Naive thymus-derived CD8-positive, alpha-beta T cell (primary cell): ENCODE data around the gene ASPDH. TPM values are rescaled to one million over a fixed set of nuclear protein-coding genes. Genes with fewer than 3 reads are reported as not detected.
A peak's percentile ranks its signal among the peaks of the same experiment; 100 is the strongest.

ENCODE experiments used
- ATAC-seq, 2 donors: fragments of 150-1000 bp; cut with Tn5 transposase in 1 of 2; sonication (Bioruptor Pico), chemical (Tn5 transposase) in 1 of 2; 1 replicate in 1 of 2; 2 replicates in 1 of 2; pipeline ENCODE4 v1.10.0; 2021; ENCODE audit warnings: mild to moderate bottlenecking in 2 of 2, moderate library complexity in 2 of 2
- POLR2A ChIA-PET: fragments of 350-600 bp; sonication (Branson Sonifier 250); formaldehyde crosslinking; loops from one replicate; lab custom pipeline; 2021; ENCODE audit warnings: antibody characterized with exemption; lab: Charles Lee
- DNase-seq, 10 donors: peaks; one replicate each; pipeline versions ENCODE4 v3.0.0 to v3.0.0-alpha.2; 2020 to 2022
- H3K27ac Mint-ChIP-seq, 10 donors: one replicate each; pipeline ENCODE4 v1.8.0; 2020 to 2022; ENCODE audit warnings: mild to moderate bottlenecking in 10 of 10, mixed read lengths in 10 of 10, moderate library complexity in 4 of 10, inconsistent platforms in 1 of 10
- H3K27me3 Mint-ChIP-seq, 5 donors: one replicate each; pipeline ENCODE4 v1.8.0; 2021 to 2022; ENCODE audit warnings: mixed read lengths in 5 of 5
- H3K36me3 Mint-ChIP-seq, 3 donors: one replicate each; pipeline ENCODE4 v1.8.0; 2020 to 2022; ENCODE audit warnings: mixed read lengths in 3 of 3, mild to moderate bottlenecking in 2 of 3, inconsistent platforms in 1 of 3
- H3K4me1 Mint-ChIP-seq, 4 donors: one replicate each; pipeline ENCODE4 v1.8.0; 2021 to 2022; ENCODE audit warnings: mixed read lengths in 4 of 4
- H3K4me3 Mint-ChIP-seq, 10 donors: one replicate each; pipeline ENCODE4 v1.8.0; 2020 to 2022; ENCODE audit warnings: mild to moderate bottlenecking in 10 of 10, mixed read lengths in 10 of 10, moderate library complexity in 6 of 10, inconsistent platforms in 1 of 10
- H3K9me3 Mint-ChIP-seq, 9 donors: one replicate each; pipeline ENCODE4 v1.8.0; 2020 to 2022; ENCODE audit warnings: mixed read lengths in 9 of 9, mild to moderate bottlenecking in 3 of 9, inconsistent platforms in 1 of 9, moderate library complexity in 1 of 9
- polyA plus RNA-seq, 3 donors: library from polyadenylated mRNA; unstranded; fragments of 300-500 nt; fragmentation: Illumina TruSeq; gene quantifications; one replicate each; pipeline ENCODE4 v1.2.3, GENCODE V29; 2021
- total RNA-seq, 8 experiments: library from RNA in 2 of 8; stranded (reverse) in 2 of 8; gene quantifications; one replicate each; pipeline ENCODE4 v1.2.3 and lab custom pipeline; 2021 to 2026

The ASPDH gene
- total and polyA plus RNA-seq, 5 experiments from 2014 or later: 1.4 TPM; not detected in 4

- H3K36me3 Mint-ChIP-seq: no peaks in the 10 kb centered on the region
- no peaks in the 10 kb centered on the region for H3K9me3 Mint-ChIP-seq
- POLR2A ChIA-PET: no interaction called here
- H3K27ac Mint-ChIP-seq: no peak overlapping the region
- peak in 1 of 10 donors; percentile 44 for DNase-seq
- H3K4me1 Mint-ChIP-seq: peaks cover 0 to 4% (median 0%) of the 10 kb centered on the region in 4 donors
- ATAC-seq: no peak
- peaks cover 0 to 27% (median 13%) of the 10 kb centered on the region in 5 donors for H3K27me3 Mint-ChIP-seq
- H3K4me3 Mint-ChIP-seq: no peak overlapping the region
Measured at GRCh38 chr19:50518091-50519005, 4.6 kb upstream of the ASPDH start.

DNA sequence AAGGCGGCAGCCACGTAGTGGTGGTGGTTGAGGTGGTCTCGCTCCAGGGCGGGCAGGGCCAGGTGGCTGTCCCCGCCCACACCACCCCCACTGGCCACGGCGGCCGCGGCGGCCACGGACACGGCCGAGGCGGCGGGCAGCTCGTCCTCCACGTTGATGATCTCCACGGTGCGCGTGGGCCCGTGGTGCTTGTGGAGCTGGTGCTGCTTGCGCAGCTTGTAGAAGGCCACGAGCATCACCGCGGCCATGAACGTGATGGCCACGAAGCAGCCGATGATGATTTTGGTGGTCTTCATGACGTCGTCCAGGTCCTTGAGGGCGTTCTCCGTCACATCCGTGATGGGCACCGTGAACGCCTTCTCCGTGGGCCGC lies 4.0 kb upstream of the ASPDH start:
- Mint-ChIP-seq H3K36me3 (no peaks in the 10 kb centered on the region), H3K9me3 (no peaks in the 10 kb centered on the region), H3K27ac (no peak overlapping the region), H3K4me3 (no peak overlapping the region), H3K27me3 (peaks cover 0 to 24% (median 10%) of the 10 kb centered on the region in 5 donors), H3K4me1 (peaks cover 0 to 7% (median 0%) of the 10 kb centered on the region in 4 donors)
- peak in 1 of 10 donors; percentile 37 for DNase-seq
- no peak for ATAC-seq
- POLR2A ChIA-PET: no interaction called here

- POLR2A ChIA-PET: no interaction called here
- Mint-ChIP-seq H3K4me1 (peaks cover 0 to 7% (median 0%) of the 10 kb centered on the region in 4 donors), H3K27ac (no peak overlapping the region), H3K9me3 (no peaks in the 10 kb centered on the region), H3K27me3 (peaks cover 0 to 23% (median 9%) of the 10 kb centered on the region in 5 donors), H3K36me3 (no peaks in the 10 kb centered on the region), H3K4me3 (no peak overlapping the region)
- ATAC-seq (no peak), DNase-seq (peak in 1 of 10 donors; percentile 58)
Measured at GRCh38 chr19:50516964-50517703, 3.4 kb upstream of the ASPDH start.

- Mint-ChIP-seq H3K36me3 (no peaks in the 10 kb centered on the region), H3K27ac (peak overlapping the region in 1 of 10 donors; percentile 64), H3K27me3 (peaks cover 0 to 23% (median 9%) of the 10 kb centered on the region in 5 donors), H3K4me1 (peaks cover 4 to 10% (median 5%) of the 10 kb centered on the region in 4 donors), H3K9me3 (no peaks in the 10 kb centered on the region), H3K4me3 (no peak overlapping the region)
- POLR2A ChIA-PET: no interaction called here
- peak in 1 of 10 donors; percentile 21 for DNase-seq
- no peak for ATAC-seq
Measured at GRCh38 chr19:50516456-50516855, 2.7 kb upstream of the ASPDH start.

DNA sequence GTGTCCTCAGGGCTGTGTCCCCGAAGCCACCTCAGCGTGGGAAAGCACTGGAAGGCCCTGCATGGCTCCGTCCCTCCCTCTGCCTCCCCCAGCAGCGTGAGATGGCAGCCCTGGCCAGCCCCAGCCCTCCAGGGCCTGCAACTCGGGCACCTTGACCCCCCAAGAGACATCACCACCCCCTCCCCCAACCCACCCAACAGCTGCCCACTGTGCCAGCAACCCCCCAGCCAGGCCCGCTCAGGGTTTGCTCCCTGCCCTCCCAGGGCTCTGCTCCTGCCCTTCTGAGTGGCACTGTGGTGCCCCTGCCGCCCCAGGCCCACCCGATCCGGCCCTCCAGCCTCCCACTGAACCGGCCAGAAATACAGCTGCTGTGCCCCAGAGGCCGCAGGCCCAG lies 1.5 kb upstream of the ASPDH start:
- H3K36me3 Mint-ChIP-seq: no peaks in the 10 kb centered on the region
- H3K4me1 Mint-ChIP-seq: peaks cover 12 to 19% (median 15%) of the 10 kb centered on the region in 4 donors
- no peaks in the 10 kb centered on the region for H3K9me3 Mint-ChIP-seq
- POLR2A ChIA-PET: no interaction called here
- DNase-seq (peak in 1 of 10 donors; percentile 58), ATAC-seq (no peak)
- H3K27ac Mint-ChIP-seq: no peak overlapping the region
- no peak overlapping the region for H3K4me3 Mint-ChIP-seq
- H3K27me3 Mint-ChIP-seq: peaks cover 0 to 24% (median 9%) of the 10 kb centered on the region in 5 donors

GRCh38 chr19:50514346-50515167 lies 844 bp upstream of the ASPDH start:
- Mint-ChIP-seq H3K27me3 (peaks cover 0 to 23% (median 9%) of the 10 kb centered on the region in 5 donors), H3K36me3 (no peaks in the 10 kb centered on the region), H3K9me3 (no peaks in the 10 kb centered on the region), H3K4me3 (peak overlapping the region in 4 of 10 donors; percentile 19 to 79 (median 55)), H3K4me1 (peaks cover 12 to 19% (median 15%) of the 10 kb centered on the region in 4 donors), H3K27ac (peak overlapping the region in 7 of 10 donors; percentile 43 to 87 (median 68))
- DNase-seq: peak in 2 of 10 donors; percentile 26 to 61
- POLR2A ChIA-PET: no interaction called here
- no peak for ATAC-seq

DNA sequence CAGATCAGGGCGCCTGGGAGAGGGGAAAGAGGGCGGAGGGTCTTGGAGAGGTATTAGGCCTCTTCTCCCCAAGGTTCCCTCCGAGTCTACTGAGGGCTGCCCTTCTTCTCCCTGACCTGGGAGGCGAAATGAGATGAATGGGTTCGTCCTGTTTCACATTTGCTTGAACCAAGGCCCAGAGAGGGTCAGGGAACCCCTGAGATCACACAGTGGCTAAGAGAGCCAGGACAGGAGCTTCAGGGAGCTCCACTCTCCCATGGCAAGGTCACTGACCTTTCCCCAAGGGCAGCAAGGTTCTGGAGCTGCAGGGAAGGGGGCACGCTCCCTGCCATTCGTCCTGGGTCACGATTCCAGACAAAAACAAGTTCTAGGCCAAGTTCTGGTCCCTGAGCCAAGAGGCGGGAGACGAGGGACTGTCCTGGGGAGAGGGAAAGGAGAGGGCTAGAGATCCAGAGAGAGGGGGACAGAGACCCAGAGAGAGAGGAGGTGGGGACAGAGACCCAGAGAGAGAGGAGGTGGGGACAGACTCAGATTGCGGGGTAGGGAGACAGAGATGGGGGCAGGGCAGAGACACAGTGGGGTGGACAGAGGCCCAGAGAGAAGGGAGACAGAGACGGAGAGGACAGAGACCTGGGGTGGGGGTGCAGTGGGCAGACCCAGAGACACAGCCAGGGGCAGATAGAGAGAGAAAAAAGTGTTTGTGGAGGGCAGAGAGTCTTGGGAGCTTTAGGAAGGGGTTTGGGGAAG lies 541 bp downstream of the ASPDH start:
- POLR2A ChIA-PET: interaction anchor here (0.6 to 1.4 kb wide), 2 partner anchors 36 to 155 kb away, joined by 3 read pairs; no protein-coding TSS in a partner anchor
- Mint-ChIP-seq H3K9me3 (no peaks in the 10 kb centered on the region), H3K4me1 (peaks cover 19 to 20% (median 19%) of the 10 kb centered on the region in 4 donors), H3K36me3 (peaks cover 0 to 2% (median 0%) of the 10 kb centered on the region in 3 donors), H3K27me3 (peaks cover 0 to 18% (median 9%) of the 10 kb centered on the region in 5 donors), H3K27ac (peak overlapping the region in 6 of 10 donors; percentile 20 to 84 (median 70)), H3K4me3 (peak overlapping the region in 6 of 10 donors; percentile 18 to 60 (median 48))
- DNase-seq (peak in 1 of 10 donors; percentile 58), ATAC-seq (no peak)

DNA sequence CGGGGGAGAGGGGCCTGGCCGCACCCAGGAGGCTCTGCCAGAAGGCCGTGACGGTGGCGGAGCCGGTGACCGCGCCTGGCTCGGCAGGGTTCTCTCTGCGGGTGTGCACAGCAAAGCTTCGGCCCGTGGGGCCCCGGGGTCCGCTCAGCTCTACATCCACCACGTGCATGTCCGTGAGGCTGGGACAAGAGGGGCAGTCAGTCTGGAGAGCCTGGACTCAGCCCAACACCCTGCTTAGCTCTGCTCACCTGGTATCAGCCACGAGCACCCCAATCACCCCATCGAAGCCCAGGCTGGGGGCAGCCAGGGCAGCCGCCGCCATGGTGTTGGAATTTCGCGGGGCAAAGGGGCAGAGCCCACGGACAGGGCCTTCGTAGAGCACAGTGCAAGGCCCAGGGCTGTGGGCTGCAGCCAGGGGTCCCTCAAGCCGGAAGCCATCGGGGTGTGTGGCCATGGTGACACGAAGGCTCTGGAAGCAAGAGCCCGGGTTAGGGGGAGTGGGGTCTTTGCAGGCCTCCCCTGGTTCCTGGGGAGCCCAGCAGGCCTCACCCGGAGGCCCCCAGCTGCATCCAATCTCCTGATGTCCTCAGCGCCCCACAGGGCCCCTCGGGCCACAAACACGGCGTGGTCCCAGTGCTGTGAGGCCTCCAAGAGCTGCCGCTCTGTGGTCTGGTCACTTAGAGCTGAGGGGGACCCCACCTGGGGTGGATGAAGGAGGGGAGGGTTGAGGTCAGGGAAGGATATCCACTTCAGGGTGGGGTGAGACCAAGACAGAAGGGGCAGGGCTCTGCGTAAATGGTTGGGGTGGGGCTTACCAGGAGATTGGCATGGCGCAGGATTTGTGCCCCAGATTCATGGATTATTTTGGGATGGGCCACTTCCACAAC lies 1.4 kb downstream of the ASPDH start:
- DNase-seq (peak in 1 of 10 donors; percentile 64), ATAC-seq (no peak)
- no peaks in the 10 kb centered on the region for H3K9me3 Mint-ChIP-seq
- peaks cover 0 to 2% (median 0%) of the 10 kb centered on the region in 3 donors for H3K36me3 Mint-ChIP-seq
- H3K27ac Mint-ChIP-seq: peak overlapping the region in 6 of 10 donors; percentile 20 to 99 (median 90)
- H3K4me1 Mint-ChIP-seq: peaks cover 19 to 22% (median 19%) of the 10 kb centered on the region in 4 donors
- POLR2A ChIA-PET: interaction anchor here (0.5 to 2.5 kb wide), 7 partner anchors 35 to 1548 kb away, joined by 3 to 16 read pairs (median 3); no protein-coding TSS in a partner anchor
- peaks cover 0 to 18% (median 9%) of the 10 kb centered on the region in 5 donors for H3K27me3 Mint-ChIP-seq
- peak overlapping the region in 3 of 10 donors; percentile 11 to 96 (median 76) for H3K4me3 Mint-ChIP-seq

- peak; percentile 88 to 93 for ATAC-seq
- DNase-seq: peak; percentile 89 to 99 (median 96)
- Mint-ChIP-seq H3K4me3 (peak within 1 kb of the TSS; percentile 76 to 98 (median 94)), H3K27me3 (peaks cover 0 to 18% (median 9%) of the 10 kb centered on the region in 5 donors), H3K9me3 (no peaks in the 10 kb centered on the region), H3K4me1 (peaks cover 19 to 25% (median 19%) of the 10 kb centered on the region in 4 donors), H3K27ac (peak within 1 kb of the TSS; percentile 89 to 100 (median 99)), H3K36me3 (peaks cover 0 to 2% (median 0%) of the 10 kb centered on the region in 3 donors)
- POLR2A ChIA-PET: interaction anchor here (0.5 to 2.5 kb wide), 17 partner anchors 14 to 1547 kb away, joined by 3 to 16 read pairs (median 4); partner anchors contain the start of genes AKT1S1, EMC10, GARIN5A and NR1H2
Measured at GRCh38 chr19:50511069-50511822, 2.5 kb downstream of the ASPDH start, which contains the start of gene JOSD2. Gene JOSD2, minus strand, starts transcription at chr19:50511191. Its CDS starts 760 bp downstream, at chr19:50510431.
